Erythroblast (primary cell): ENCODE measurements around the gene MTM1.

Source experiments
- GATA1 ChIP-seq: IDR thresholded peaks from 2 replicates; pipeline ENCODE4 v1.6.1; 2011; ENCODE audit warnings: low read depth, mild to moderate bottlenecking, control low read depth, low read length, moderate library complexity
- POLR2A ChIP-seq: IDR thresholded peaks from 2 replicates; pipeline ENCODE4 v1.6.1; 2011; ENCODE audit warnings: mild to moderate bottlenecking, low read length

- TF ChIP-seq POLR2A (no peak), GATA1 (no peak)
These were observed 45.9 kb upstream of the MTM1 start for GRCh38 chrX:150522494-150522893.
